Measurements from ENCODE around the gene SLFN13. TPM values are rescaled to one million over a fixed set of nuclear protein-coding genes. Genes with fewer than 3 reads are reported as not detected.

SLFN13 gene
- total RNA-seq, 1 donor from 2014 or later: 2.7 TPM

GRCh38 chr17:35488991-35489390 lies 40.4 kb upstream of the SLFN13 start:
- no peak overlapping the region for H3K27ac ChIP-seq (ENCODE audit: low read depth, low read length)
- no peak overlapping the region for H3K27ac Mint-ChIP-seq (ENCODE audit: unreplicated experiment)
- H3K4me3 Mint-ChIP-seq (ENCODE audit: unreplicated experiment): no peak overlapping the region
- H3K4me1 ChIP-seq (ENCODE audit: insufficient read depth, low read length): peaks cover 4% of the 10 kb centered on the region
- H3K9me3 Mint-ChIP-seq (ENCODE audit: unreplicated experiment): peaks cover 23% of the 10 kb centered on the region
- no peak for DNase-seq (ENCODE audit: low read depth)
- no peak overlapping the region for H3K9ac ChIP-seq (ENCODE audit: low read length)
- TF ChIP-seq, protein P1, sequence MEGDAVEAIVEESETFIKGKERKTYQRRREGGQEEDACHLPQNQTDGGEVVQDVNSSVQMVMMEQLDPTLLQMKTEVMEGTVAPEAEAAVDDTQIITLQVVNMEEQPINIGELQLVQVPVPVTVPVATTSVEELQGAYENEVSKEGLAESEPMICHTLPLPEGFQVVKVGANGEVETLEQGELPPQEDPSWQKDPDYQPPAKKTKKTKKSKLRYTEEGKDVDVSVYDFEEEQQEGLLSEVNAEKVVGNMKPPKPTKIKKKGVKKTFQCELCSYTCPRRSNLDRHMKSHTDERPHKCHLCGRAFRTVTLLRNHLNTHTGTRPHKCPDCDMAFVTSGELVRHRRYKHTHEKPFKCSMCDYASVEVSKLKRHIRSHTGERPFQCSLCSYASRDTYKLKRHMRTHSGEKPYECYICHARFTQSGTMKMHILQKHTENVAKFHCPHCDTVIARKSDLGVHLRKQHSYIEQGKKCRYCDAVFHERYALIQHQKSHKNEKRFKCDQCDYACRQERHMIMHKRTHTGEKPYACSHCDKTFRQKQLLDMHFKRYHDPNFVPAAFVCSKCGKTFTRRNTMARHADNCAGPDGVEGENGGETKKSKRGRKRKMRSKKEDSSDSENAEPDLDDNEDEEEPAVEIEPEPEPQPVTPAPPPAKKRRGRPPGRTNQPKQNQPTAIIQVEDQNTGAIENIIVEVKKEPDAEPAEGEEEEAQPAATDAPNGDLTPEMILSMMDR (IDR thresholded peaks at IDR 0.05; ENCODE audit: insufficient read depth, low read depth, low read length): no peak
- no peak for TF ChIP-seq EZH2 (IDR thresholded peaks at IDR 0.05; ENCODE audit: insufficient read depth, low read length)
- H3K27me3 ChIP-seq (ENCODE audit: insufficient read depth, low read length): peaks cover 76% of the 10 kb centered on the region
- no peak overlapping the region for H3K4me3 ChIP-seq (ENCODE audit: insufficient read depth, low read depth, low read length)
- no peak for FAIRE-seq
- peaks cover 2% of the 10 kb centered on the region for H3K9me3 ChIP-seq (ENCODE audit: insufficient read depth, low read depth, low read length)
- H2AFZ ChIP-seq (ENCODE audit: low read depth, low read length): no peak overlapping the region
- H3K4me1 Mint-ChIP-seq (ENCODE audit: low read depth, unreplicated experiment): no peaks in the 10 kb centered on the region
- H3K36me3 Mint-ChIP-seq (ENCODE audit: low read depth, unreplicated experiment): no peaks in the 10 kb centered on the region
- peaks cover 84% of the 10 kb centered on the region for H3K27me3 Mint-ChIP-seq (ENCODE audit: low read depth, unreplicated experiment)
- no peaks in the 10 kb centered on the region for H3K36me3 ChIP-seq (ENCODE audit: insufficient read depth, low read length)
- H3K79me2 ChIP-seq (ENCODE audit: insufficient read depth, low read length): no peaks in the 10 kb centered on the region
- no peak overlapping the region for H3K4me2 ChIP-seq (ENCODE audit: low read length)
- no peaks in the 10 kb centered on the region for H4K20me1 ChIP-seq (ENCODE audit: insufficient read depth, low read length)

DNA sequence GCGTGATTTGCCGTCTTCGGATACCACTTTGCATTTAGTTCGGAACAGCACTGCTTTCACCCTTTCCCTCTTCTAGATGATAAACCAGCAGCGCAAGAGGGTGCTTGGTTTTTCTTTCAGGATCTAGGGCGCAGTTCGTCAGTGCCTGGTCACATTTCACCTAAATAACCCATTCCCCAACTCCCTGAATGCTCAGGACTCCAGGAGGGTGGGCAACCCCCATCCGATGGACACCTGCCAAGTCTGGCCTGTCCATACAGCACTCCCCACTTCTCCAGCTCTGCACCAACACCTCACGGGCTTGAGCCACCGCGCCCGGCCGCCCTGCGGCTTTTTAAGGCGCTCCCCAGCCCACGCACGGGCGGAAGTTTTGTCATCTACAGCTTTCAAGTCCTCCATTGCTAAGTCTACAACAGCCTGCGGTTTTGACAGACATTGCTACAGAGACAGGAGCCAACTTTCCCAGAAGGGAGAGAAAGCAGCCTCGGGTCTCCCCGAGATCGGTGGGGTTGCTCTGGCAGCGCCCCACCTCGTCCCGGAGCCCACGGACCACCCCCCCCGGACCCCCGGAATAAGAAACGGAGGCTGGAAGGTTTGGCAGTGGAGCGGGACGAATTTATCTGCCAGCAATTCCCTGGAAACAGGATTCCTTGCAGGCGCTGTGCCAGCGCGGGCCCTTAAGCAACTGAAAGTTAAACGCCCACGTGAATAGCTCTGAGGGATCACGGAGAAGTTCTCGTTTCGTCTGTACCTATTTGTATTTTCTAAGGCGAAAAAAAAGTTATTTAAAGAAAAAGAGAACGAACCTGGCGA lies 38.6 kb upstream of the SLFN13 start:
- H2AFZ ChIP-seq (ENCODE audit: low read depth, low read length): peak overlapping the region; percentile 48
- H4K20me1 ChIP-seq (ENCODE audit: insufficient read depth, low read length): no peaks in the 10 kb centered on the region
- peak overlapping the region; percentile 75 for H3K4me3 Mint-ChIP-seq (ENCODE audit: unreplicated experiment)
- H3K79me2 ChIP-seq (ENCODE audit: insufficient read depth, low read length): no peaks in the 10 kb centered on the region
- peak overlapping the region; percentile 86 for H3K4me2 ChIP-seq (ENCODE audit: low read length)
- H3K4me3 ChIP-seq (ENCODE audit: insufficient read depth, low read depth, low read length): peak overlapping the region; percentile 56
- no peak overlapping the region for H3K27ac Mint-ChIP-seq (ENCODE audit: unreplicated experiment)
- H3K9me3 ChIP-seq (ENCODE audit: insufficient read depth, low read depth, low read length): peaks cover 2% of the 10 kb centered on the region
- no peak overlapping the region for H3K9ac ChIP-seq (ENCODE audit: low read length)
- peaks cover 27% of the 10 kb centered on the region for H3K9me3 Mint-ChIP-seq (ENCODE audit: unreplicated experiment)
- DNase-seq (ENCODE audit: low read depth): peak; percentile 64
- TF ChIP-seq, protein P1 (IDR thresholded peaks at IDR 0.05; ENCODE audit: insufficient read depth, low read depth, low read length): no peak
- TF ChIP-seq EZH2 (IDR thresholded peaks at IDR 0.05; ENCODE audit: insufficient read depth, low read length): no peak
- H3K27me3 ChIP-seq (ENCODE audit: insufficient read depth, low read length): peaks cover 69% of the 10 kb centered on the region
- H3K4me1 Mint-ChIP-seq (ENCODE audit: low read depth, unreplicated experiment): no peaks in the 10 kb centered on the region
- peaks cover 2% of the 10 kb centered on the region for H3K36me3 Mint-ChIP-seq (ENCODE audit: low read depth, unreplicated experiment)
- peaks cover 4% of the 10 kb centered on the region for H3K4me1 ChIP-seq (ENCODE audit: insufficient read depth, low read length)
- no peak overlapping the region for H3K27ac ChIP-seq (ENCODE audit: low read depth, low read length)
- no peak for FAIRE-seq
- no peaks in the 10 kb centered on the region for H3K36me3 ChIP-seq (ENCODE audit: insufficient read depth, low read length)
- peaks cover 83% of the 10 kb centered on the region for H3K27me3 Mint-ChIP-seq (ENCODE audit: low read depth, unreplicated experiment)

DNA sequence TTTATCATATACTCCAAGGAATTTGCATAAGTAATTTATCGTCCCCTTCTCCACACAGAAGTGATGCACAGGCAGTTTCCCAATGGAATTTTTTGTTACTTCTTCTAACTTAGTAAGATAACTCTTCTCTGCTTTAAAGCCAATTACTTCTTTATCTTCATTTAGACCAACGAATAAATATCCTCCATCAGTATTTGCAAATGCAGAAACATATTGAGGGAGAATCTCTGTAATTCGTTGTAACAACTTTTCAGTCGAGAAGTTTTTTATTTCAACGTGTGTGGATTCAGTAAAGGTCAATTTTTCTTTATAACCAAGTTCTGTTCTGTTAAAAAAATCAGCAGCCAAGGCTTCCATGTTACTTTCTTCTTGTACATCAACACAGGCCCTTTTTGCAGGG lies 30.7 kb upstream of the SLFN13 start:
- H3K9me3 ChIP-seq (ENCODE audit: insufficient read depth, low read depth, low read length): no peaks in the 10 kb centered on the region
- H3K9me3 Mint-ChIP-seq (ENCODE audit: unreplicated experiment): peaks cover 7% of the 10 kb centered on the region
- no peak overlapping the region for H3K27ac ChIP-seq (ENCODE audit: low read depth, low read length)
- H3K4me2 ChIP-seq (ENCODE audit: low read length): no peak overlapping the region
- H3K4me1 ChIP-seq (ENCODE audit: insufficient read depth, low read length): no peaks in the 10 kb centered on the region
- H3K9ac ChIP-seq (ENCODE audit: low read length): no peak overlapping the region
- H4K20me1 ChIP-seq (ENCODE audit: insufficient read depth, low read length): no peaks in the 10 kb centered on the region
- no peak overlapping the region for H3K27ac Mint-ChIP-seq (ENCODE audit: unreplicated experiment)
- no peak overlapping the region for H3K4me3 ChIP-seq (ENCODE audit: insufficient read depth, low read depth, low read length)
- DNase-seq (ENCODE audit: low read depth): no peak
- H3K36me3 ChIP-seq (ENCODE audit: insufficient read depth, low read length): no peaks in the 10 kb centered on the region
- peaks cover 24% of the 10 kb centered on the region for H3K27me3 ChIP-seq (ENCODE audit: insufficient read depth, low read length)
- peaks cover 70% of the 10 kb centered on the region for H3K27me3 Mint-ChIP-seq (ENCODE audit: low read depth, unreplicated experiment)
- TF ChIP-seq, protein P1 (IDR thresholded peaks at IDR 0.05; ENCODE audit: insufficient read depth, low read depth, low read length): no peak
- TF ChIP-seq EZH2 (IDR thresholded peaks at IDR 0.05; ENCODE audit: insufficient read depth, low read length): no peak
- H3K4me1 Mint-ChIP-seq (ENCODE audit: low read depth, unreplicated experiment): no peaks in the 10 kb centered on the region
- H2AFZ ChIP-seq (ENCODE audit: low read depth, low read length): no peak overlapping the region
- H3K36me3 Mint-ChIP-seq (ENCODE audit: low read depth, unreplicated experiment): peaks cover 2% of the 10 kb centered on the region
- FAIRE-seq: no peak
- no peak overlapping the region for H3K4me3 Mint-ChIP-seq (ENCODE audit: unreplicated experiment)
- no peaks in the 10 kb centered on the region for H3K79me2 ChIP-seq (ENCODE audit: insufficient read depth, low read length)
